OCI-LY7 (cell line): ENCODE results near the gene ADGRL2.

Experiments
- CTCF ChIP-seq: fragments of 200-600 bp; sonication (generic); conservative IDR thresholded peaks from 2 replicates; pipeline ENCODE4 v1.5.1; 2014; ENCODE audit warnings: mild to moderate bottlenecking, antibody characterized with exemption, low read length, moderate library complexity, mixed read lengths
- EZH2phosphoT487 ChIP-seq: fragments of 200-600 bp; sonication (generic); IDR thresholded peaks from 2 replicates; pipeline ENCODE4 v1.6.1; 2018; ENCODE audit warnings: low read depth, borderline replicate concordance, mild to moderate bottlenecking, mixed run types, antibody characterized with exemption, low read length, moderate library complexity, mixed read lengths

DNA sequence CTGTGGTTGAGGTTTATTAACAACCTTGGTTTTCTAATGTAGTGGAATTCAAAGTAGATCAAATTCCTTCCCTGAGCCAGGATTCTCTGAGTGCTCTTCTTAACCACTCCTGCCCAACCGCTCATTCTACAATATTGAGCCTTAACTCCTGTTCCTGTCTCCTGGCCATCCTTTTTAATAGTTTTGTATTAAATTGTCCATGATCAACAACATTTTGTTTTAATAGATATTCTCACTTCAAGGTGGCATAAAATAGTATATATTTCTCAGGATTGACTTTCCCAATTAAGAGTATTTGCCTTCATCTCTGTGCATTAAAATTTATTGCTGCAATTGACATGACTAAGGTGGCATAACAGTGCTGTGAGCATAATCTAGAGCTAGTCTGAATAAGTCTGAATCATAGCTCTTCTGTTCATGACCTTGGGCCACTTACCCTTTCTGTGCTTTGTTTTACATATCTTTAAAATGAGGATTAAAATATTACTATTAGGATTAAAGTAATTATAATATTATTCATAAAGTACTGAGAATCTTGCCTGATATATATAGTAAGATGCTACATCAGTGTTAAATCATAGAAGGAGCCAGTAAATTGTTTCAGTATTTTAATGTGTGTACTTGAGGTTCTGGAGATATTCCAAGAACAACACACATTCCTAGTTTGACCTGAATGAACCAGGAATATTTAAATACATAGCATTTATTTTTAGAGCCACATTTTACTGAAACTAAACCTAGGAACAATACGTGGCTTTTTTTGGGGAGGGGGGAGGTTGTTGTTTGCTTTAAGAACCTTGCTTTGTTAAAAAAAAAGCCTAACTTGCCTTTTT, 76.4 kb downstream of the ADGRL2 start:
- no peak for TF ChIP-seq CTCF
- no peak for TF ChIP-seq EZH2phosphoT487
